Right lobe of liver (tissue), 4 donors: ENCODE data around the gene ALDH1B1.

Experiments used
- CTCF ChIP-seq, 4 donors: fragments of 200-600 bp in 3 of 4; fragments of 450-650 bp in 1 of 4; IDR thresholded peaks; one replicate each; pipeline versions ENCODE4 v1.5.1 to v1.8.0; 2016 to 2022; ENCODE audit warnings: antibody characterized with exemption in 4 of 4, mild to moderate bottlenecking in 2 of 4
- POLR2A ChIP-seq: fragments of 450-650 bp; IDR thresholded peaks from one replicate; pipeline ENCODE4 v1.6.1; 2017; ENCODE audit warnings: antibody characterized with exemption, mild to moderate bottlenecking
- donor health status: DM: no; HTN: no; CAD: no.
- donor health status: DM: no; HTN: no; CAD: no.
- donor health status: DM: no; HTN: yes; CAD: no.

GRCh38 chr9:38445154-38446043 is 52.9 kb downstream of the ALDH1B1 start:
- no peak for TF ChIP-seq CTCF (IDR thresholded peaks at IDR 0.05)
- no peak for TF ChIP-seq POLR2A
